Stimulated activated CD8-positive, alpha-beta memory T cell treated with anti-CD3 and anti-CD28 coated beads, Interleukin-12 subunit alpha, Interleukin-12 subunit beta, amount 100 ng/mL, for 1 hour (primary cell): ENCODE measurements around the gene MSI2.

ENCODE experiments used
- DNase-seq: peaks from one replicate; pipeline ENCODE4 v3.0.0-alpha.2; 2020; ENCODE audit warnings: low read depth

Gene MSI2

GRCh38 chr17:57370037-57370581 is 113.8 kb downstream of the MSI2 start:
- no peak for DNase-seq

- DNase-seq, result no peak
Measured at GRCh38 chr17:57370619-57371018, 114.3 kb downstream of the MSI2 start.

- DNase-seq, result no peak
Measured at GRCh38 chr17:57372156-57372555, 115.8 kb downstream of the MSI2 start.

- no peak for DNase-seq
Measured at GRCh38 chr17:57373048-57373447, 116.7 kb downstream of the MSI2 start.

DNA sequence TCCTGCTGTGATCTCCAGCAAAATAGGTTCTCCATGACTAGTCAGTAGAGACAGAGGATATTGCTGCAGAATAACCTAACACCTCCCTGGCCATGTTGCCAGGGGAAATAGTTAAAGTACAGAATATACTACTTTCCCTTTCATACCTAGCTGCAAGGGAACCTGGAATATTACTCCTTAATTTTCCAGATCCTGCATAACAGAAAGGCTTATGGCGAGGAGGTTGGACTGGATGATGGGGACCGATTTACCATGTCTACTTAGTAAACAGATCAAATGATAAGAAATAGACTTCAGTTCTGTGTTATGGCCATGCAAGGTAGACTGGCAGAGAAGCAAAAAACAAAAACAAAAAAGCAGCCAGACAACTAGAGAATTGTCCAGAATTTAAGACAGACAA is 117.4 kb downstream of the MSI2 start:
- no peak for DNase-seq

DNA sequence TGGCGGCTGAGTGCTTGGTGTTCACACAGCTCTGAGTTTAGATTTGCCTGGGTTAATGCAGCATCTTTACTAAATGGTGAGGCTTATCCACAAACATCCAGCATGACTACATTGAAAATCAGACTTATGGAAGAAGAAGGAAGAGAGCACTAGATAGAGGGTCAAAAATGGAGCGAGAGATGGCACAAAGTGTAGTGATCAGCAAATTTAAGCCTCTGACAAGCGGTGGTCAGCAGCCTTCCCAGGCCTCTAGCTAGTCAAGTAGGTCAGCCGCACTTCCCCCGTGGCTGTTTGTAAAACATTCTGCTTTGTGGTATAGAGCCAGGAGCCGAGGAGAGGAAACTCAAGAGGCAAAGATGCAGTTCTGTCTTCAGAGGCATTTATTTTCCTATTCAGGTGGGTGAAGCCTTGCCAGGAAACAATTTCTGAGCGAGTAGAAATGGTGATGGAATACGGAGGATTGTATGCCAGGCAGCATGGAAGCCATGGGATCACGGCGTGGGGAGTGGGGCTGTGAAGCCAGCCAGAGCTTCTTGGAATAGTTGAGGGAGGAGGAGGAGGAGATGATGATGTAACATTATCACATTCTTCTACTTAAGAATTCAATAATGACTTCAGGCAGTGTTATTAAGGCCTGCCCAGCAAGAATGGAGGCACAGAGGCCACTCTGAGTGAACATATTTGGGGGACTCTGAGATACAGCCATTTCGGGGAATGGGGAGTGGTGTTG is 118.9 kb downstream of the MSI2 start:
- DNase-seq, result no peak

DNA sequence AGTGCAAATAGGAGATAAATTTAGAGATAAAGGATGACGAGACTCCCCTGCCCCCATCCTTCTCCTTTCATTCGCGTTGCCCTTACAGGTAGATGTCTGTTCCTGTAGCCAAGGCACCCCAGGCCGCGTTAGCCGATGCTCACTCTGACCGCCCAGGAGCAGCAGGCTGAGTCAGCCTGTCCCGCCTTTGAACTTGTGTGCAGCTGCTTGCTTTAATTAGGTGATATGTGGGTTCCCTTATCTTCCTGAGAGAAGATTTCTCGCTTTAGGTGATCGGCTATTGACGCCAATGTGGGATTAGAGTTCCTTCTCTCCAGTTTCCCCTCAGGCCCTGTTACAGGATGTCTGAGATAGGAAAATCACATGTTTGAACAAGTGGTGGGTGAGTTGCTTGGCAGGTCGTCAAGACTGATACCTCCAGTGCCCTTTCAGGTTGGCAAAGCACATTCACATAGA is 119.5 kb downstream of the MSI2 start:
- DNase-seq, result no peak

- no peak for DNase-seq
Measured at GRCh38 chr17:57377094-57377493, 120.8 kb downstream of the MSI2 start.

GRCh38 chr17:57379237-57379894 is 123.0 kb downstream of the MSI2 start:
- DNase-seq, result no peak

DNA sequence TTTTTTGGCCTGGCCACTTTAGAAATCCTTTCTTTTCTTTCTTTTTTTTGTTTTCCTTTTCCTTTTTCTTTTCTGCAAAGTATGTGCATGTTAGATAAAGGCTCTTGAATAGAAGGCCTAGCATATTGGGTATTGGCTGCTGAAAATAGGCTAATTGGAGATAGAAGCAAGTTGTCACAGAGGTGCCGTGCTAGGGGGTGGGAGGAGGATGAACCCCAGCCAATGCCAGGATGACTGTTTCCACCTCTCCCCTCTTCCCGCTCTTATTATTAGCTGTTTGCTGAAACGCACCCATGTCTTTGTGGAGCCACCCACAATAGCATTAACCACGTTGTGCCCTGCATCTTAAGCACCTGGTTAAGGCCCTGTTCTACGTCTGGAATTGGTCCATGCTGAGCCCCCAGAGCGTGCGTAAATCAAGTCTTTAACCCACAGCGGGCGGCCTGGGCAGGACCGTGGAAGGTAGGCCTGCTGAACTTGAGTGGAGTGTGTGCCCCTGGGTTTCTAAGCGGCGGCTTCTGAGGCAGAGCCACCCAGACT is 123.6 kb downstream of the MSI2 start:
- no peak for DNase-seq

DNA sequence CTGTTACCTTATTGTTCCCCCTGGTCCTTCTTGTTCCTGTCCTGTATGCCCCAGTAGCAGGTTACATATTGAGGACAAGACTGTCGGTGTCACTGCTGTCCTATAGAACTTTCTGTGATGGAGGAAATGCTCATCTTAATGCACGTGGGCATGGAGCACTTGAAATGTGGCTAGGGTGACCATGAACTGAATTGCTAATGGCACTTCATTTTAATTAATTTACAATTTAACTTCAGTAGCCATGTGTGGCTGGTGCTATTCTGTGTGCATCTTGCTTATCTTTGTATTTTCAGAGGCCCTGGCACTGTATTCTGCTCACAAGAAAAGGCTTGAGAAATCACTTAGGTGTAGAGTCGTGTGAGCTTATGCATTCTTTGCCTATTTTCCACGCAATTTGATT is 125.2 kb downstream of the MSI2 start:
- no peak for DNase-seq

DNA sequence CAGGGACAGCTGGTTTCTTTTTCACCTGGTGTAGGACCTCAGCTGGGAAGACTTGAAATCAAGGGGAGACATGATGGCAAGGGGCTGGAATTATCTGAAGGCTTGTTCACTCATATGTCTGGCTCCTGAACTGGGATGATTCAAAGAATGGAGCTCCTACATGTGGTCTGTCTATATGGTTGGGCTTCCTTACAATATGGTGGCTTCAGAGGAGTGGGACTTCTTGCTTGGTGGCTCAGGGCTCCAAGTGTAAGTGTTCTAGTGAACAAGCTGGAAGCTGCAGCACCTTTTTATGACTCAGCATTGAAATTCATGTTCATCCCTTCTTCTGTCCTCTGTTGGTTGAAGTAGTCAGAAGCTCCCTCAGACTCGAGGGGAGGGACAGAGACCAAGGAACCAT is 127.9 kb downstream of the MSI2 start:
- DNase-seq, result no peak

DNA sequence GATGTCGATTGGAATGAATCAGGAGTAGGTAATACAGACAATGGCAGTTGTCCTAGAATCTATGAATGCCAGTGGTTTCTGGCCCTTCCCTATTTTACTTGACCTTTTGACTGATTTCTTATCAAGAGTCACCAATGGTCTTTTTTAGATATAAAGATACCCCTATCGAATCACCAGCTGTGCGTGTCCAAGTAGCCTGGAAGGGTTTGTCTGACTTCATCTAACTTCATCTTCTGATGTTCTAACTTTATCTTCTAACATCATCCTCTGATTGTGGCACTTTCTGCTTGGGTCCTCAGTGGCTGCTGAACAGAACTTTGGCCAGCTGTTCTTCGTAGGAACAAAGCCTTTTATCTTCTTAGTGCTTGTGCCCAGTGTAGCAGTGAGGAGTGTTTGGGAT is 129.7 kb downstream of the MSI2 start:
- DNase-seq, result no peak

DNA sequence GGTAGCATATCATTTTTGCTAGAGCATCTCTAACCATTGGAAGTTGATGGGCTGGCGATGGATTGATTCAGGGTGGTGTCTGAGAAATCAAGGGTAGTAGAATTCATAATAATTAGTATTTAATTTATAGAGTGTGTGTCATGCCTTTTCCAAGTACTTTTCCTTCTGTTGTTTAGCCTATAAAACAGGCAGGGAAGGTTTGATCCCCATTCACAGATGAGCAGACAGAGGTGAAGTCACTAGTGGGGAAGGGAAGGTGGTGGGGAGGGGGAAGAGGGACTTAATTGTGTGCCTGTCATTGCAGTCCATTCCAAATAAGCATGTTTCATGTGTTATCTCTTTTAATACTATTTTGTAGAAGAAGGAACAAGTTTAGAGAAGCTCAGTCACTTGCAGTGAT is 131.3 kb downstream of the MSI2 start:
- no peak for DNase-seq

DNA sequence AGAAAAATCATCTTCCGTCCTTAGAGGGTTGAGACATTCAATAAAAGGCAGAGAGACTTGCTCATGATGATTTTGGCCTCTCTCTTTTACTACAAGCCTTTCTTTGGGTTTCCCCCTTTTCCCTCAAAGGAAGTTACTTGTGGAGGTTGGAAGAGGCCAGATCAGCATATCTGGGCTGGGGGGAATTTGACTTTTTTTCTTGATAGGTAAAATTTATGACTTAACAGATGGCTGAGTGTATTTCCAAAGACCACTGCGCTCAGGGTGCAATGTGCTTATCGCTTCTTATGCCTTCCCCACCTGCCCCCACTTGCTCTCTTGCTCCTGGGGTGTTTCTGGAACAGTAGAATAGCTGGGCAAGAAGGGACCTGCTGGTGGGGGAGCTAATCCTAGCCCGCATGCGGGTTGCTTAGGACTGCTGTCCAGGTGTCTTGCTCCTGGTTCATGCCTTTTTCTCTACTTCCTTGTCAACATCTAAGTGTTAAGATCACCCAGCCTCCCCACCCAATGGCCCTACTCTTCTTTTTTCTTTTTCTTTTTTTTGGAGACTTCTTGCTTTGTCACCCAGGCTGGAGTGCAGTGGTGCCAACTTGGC is 131.9 kb downstream of the MSI2 start:
- no peak for DNase-seq

DNA sequence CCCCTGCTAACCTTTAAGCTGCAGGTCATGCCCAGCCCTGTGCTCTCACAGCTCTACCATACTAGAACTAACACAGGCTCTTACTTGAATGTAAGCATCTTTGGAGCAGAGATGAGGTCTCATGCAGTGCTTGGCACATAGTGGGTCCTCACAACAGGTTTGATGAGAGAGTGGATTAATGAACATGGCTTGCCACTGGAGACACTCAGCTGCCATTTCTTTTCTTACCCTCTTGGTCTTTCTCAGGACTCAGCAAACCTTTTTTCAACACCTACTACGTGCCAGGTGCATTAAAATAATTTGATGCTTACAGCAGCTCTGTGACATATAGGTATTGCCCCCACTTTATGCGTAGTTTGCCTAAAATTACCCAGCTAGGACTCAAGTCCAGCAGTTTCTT is 133.2 kb downstream of the MSI2 start:
- no peak for DNase-seq

- DNase-seq, result no peak
Measured at GRCh38 chr17:57391076-57391825, 134.9 kb downstream of the MSI2 start.

GRCh38 chr17:57391857-57392471 is 135.6 kb downstream of the MSI2 start:
- DNase-seq, result no peak

GRCh38 chr17:57393368-57393767 is 137.0 kb downstream of the MSI2 start:
- no peak for DNase-seq

DNA sequence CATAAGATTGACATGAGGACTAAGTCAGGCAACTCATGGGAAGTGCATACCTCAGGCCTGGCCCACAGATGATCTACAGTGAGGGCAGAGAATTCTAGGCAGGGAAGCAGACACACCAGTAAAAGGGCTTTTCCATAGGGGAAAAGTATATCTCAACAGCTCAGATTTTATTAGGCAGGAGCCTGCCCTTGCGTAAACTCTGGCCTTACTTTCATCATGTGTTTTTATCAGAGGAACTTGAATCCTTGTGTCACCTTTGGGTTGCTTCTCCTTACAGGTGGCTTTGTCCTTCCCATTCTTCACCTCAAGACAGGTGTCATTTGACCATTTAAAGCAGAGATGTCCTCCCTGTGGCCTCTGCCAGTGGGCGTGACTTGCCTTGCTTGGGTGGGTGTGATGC is 138.1 kb downstream of the MSI2 start:
- DNase-seq, result no peak

- DNase-seq, result no peak
Measured at GRCh38 chr17:57395721-57396321, 139.5 kb downstream of the MSI2 start.
